ENCODE data around the gene CRB2. TPM values are rescaled to one million over a fixed set of nuclear protein-coding genes. Genes with fewer than 3 reads are reported as not detected.

CRB2 gene
- total and polyA plus RNA-seq, 3 donors from 2014 or later: 0.63 to 3.4 (median 0.68) TPM

DNA sequence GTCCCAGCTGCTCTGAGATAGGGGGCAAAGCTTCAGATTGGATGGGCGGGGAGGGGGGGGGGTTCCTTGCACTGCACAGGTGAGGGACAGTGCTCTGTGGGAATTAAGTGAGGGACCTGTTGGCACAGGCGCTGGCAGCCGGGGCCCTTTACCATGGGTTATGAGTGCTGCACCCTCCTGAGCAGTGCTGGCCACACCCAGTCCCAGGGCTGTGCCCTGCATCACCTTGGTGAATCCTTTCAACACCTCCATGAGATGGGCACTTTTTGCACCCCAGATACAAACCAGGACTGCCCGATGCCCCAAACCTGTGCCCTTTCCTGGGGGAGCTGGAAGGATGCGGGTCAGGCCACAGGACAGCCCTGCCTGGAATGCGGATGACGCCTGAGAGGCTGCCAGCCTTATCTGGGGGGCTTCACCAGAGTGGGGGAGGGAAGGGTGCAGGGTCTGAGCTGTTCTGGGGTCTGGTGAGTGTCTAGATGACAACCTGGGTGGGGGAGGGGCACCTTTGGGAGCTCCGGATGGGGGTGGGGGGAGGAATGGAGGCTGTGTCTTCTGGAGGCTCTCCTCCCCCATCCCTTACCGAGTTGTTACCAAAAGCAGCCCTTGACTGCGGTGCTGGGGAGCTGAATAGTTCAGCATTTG lies 5.2 kb downstream of the CRB2 start:
- Histone ChIP-seq H3K27me3 (no peaks in the 10 kb centered on the region), H3K4me3 (no peak overlapping the region), H3K4me1 (no peaks in the 10 kb centered on the region), H3K27ac (no peak overlapping the region), H3K9me3 (no peaks in the 10 kb centered on the region), H3K36me3 (ENCODE audit: low read depth, missing control alignments) (no peaks in the 10 kb centered on the region)
- no peak for TF ChIP-seq POLR2A (IDR thresholded peaks at IDR 0.05)
- TF ChIP-seq, protein P1, sequence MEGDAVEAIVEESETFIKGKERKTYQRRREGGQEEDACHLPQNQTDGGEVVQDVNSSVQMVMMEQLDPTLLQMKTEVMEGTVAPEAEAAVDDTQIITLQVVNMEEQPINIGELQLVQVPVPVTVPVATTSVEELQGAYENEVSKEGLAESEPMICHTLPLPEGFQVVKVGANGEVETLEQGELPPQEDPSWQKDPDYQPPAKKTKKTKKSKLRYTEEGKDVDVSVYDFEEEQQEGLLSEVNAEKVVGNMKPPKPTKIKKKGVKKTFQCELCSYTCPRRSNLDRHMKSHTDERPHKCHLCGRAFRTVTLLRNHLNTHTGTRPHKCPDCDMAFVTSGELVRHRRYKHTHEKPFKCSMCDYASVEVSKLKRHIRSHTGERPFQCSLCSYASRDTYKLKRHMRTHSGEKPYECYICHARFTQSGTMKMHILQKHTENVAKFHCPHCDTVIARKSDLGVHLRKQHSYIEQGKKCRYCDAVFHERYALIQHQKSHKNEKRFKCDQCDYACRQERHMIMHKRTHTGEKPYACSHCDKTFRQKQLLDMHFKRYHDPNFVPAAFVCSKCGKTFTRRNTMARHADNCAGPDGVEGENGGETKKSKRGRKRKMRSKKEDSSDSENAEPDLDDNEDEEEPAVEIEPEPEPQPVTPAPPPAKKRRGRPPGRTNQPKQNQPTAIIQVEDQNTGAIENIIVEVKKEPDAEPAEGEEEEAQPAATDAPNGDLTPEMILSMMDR (IDR thresholded peaks at IDR 0.05): no peak
- whole genome bisulfite sequencing, 2 donors: 51 to 57% methylated on average over 5 to 10 of the region's 10 CpGs
- intact Hi-C loops (cut with DNase I; ENCODE audit: low total_unique reads): no loop called here
- no peak for DNase-seq

DNA sequence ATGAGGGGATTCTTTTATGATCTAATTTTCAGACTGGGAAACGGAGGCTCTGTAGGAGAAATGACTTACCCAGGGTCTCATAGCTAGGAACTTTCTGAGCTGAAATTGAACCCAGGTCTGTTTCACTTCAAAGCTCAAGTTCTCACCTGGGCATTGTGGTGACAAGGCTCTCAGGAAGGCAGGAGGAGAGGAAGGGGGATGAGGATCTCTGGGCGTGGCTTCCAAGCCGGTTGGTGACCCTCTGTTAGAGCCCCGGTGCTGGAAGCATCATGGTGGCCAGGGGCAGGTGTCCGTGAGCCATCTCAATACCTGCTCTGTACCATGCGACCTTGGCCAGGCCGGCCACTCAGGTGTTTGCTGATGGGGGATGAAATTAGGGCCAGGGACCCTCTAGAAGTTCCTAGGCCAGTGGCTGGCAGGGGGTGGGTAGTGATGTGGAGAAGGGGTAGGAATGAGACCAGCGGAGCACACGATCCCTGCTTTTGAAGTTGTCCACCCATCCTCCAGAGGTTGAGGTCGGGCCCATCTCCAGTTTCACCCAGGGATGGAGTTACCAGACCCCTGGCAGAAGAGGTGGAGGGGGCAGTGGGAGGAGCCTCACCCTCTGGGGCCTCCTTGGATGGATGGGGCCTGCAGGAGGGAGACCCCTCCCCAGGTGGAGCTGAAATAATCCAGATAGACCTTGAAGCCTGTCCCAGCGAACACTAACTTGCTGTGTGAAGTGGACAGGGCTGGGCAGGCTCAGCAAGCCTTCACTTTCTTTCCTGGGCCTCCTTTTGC lies 5.9 kb downstream of the CRB2 start:
- intact Hi-C loops (cut with DNase I; ENCODE audit: low total_unique reads): no loop called here
- Histone ChIP-seq H3K27me3 (no peaks in the 10 kb centered on the region), H3K36me3 (ENCODE audit: low read depth, missing control alignments) (no peaks in the 10 kb centered on the region), H3K27ac (no peak overlapping the region), H3K4me3 (no peak overlapping the region), H3K9me3 (no peaks in the 10 kb centered on the region), H3K4me1 (no peaks in the 10 kb centered on the region)
- TF ChIP-seq, protein P1 (IDR thresholded peaks at IDR 0.05): no peak
- TF ChIP-seq POLR2A (IDR thresholded peaks at IDR 0.05): no peak
- no peak for DNase-seq
- 57 to 63% methylated on average over 10 to 11 of the region's 11 CpGs for WGBS, 2 donors

DNA sequence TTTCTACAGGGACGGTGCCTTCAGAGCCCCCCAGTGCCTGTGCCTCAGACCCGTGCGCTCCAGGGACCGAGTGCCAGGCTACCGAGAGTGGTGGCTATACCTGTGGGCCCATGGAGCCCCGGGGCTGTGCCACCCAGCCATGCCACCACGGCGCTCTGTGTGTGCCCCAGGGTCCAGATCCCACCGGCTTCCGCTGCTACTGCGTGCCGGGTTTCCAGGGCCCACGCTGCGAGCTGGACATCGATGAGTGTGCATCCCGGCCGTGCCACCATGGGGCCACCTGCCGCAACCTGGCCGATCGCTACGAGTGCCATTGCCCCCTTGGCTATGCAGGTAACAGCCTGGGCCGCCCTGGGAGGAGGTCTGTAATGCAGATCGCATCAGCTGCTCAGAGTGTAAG lies 6.9 kb downstream of the CRB2 start:
- intact Hi-C loops (cut with DNase I; ENCODE audit: low total_unique reads): no loop called here
- H3K27ac ChIP-seq: no peak overlapping the region
- WGBS, 2 donors: 91 to 97% methylated on average over 6 to 22 of the region's 23 CpGs
- TF ChIP-seq, protein P1 (IDR thresholded peaks at IDR 0.05): no peak
- TF ChIP-seq POLR2A (IDR thresholded peaks at IDR 0.05): no peak
- H3K4me1 ChIP-seq: no peaks in the 10 kb centered on the region
- H3K27me3 ChIP-seq: no peaks in the 10 kb centered on the region
- no peaks in the 10 kb centered on the region for H3K36me3 ChIP-seq (ENCODE audit: low read depth, missing control alignments)
- no peaks in the 10 kb centered on the region for H3K9me3 ChIP-seq
- no peak overlapping the region for H3K4me3 ChIP-seq
- no peak for DNase-seq

DNA sequence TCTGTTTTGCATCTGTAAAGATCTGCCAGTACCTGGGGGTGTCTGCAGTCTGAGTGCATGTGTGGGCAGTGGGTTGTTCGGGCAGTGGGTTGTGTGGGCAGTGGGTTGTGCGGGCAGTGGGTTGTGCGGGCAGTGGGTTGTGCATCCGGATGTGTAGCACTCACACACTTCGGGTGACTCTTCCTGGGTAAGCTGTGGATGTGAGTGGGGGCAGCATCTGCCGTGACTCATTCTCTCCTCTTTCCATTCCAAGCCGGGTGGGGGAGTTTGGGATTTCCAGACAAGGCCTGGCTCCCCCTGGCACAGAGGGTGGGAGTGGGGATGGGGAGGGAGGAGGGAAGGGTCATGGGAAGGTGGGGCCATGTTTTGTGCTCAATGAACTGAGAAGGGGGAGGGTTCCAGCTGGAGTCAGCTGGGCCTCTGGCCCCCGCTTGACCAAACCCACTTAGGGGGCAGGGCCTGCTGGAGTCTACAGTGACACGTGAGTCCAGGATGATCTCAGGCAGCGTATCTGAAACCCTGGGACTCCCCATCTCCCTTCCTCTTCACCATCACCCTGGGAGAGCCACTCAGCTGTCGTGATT lies 8.3 kb downstream of the CRB2 start:
- H3K4me1 ChIP-seq: no peaks in the 10 kb centered on the region
- intact Hi-C loops (cut with DNase I; ENCODE audit: low total_unique reads): no loop called here
- no peak overlapping the region for H3K4me3 ChIP-seq
- no peak overlapping the region for H3K27ac ChIP-seq
- 59 to 69% methylated on average over 8 to 11 of the region's 11 CpGs for WGBS, 2 donors
- no peaks in the 10 kb centered on the region for H3K9me3 ChIP-seq
- no peaks in the 10 kb centered on the region for H3K27me3 ChIP-seq
- H3K36me3 ChIP-seq (ENCODE audit: low read depth, missing control alignments): no peaks in the 10 kb centered on the region
- DNase-seq: no peak
- TF ChIP-seq, protein P1 (IDR thresholded peaks at IDR 0.05): no peak
- TF ChIP-seq POLR2A (IDR thresholded peaks at IDR 0.05): no peak
